OCI-LY3 (cell line): ENCODE results near the gene KDM4C.

Source experiments
- EZH2phosphoT487 ChIP-seq: fragments of 200-600 bp; shearing (Covaris generic); IDR thresholded peaks from 2 replicates; pipeline ENCODE4 v1.6.1; 2018; ENCODE audit warnings: antibody characterized with exemption, mixed run types, low read depth
- TF ChIP-seq, protein P1 (sequence below): fragments of 200-600, 300-600 bp; sonication (generic); IDR thresholded peaks from 2 replicates; pipeline ENCODE4 v1.5.1; 2014; ENCODE audit warnings: antibody characterized with exemption, low read length, low read depth

DNA sequence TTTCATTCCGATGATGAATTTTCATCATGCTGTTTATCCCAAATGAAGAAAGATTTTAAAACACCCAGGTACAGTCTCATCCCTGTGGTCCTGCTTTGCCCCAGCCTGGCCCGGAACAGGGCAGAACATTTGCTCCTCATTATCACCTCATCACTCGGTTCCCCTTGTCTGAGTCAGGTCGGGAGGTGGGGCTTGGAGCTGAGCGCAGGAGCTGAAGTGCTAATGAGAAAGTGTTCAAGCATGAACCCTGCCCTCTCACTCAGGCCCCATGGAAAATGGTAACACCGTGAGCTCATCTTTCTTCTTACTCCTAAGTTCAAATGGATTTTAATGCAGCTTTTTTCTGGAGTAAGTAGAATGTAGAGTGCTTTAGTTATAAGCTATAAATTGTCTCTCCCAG is 466.2 kb downstream of the KDM4C start:
- TF ChIP-seq, protein P1, sequence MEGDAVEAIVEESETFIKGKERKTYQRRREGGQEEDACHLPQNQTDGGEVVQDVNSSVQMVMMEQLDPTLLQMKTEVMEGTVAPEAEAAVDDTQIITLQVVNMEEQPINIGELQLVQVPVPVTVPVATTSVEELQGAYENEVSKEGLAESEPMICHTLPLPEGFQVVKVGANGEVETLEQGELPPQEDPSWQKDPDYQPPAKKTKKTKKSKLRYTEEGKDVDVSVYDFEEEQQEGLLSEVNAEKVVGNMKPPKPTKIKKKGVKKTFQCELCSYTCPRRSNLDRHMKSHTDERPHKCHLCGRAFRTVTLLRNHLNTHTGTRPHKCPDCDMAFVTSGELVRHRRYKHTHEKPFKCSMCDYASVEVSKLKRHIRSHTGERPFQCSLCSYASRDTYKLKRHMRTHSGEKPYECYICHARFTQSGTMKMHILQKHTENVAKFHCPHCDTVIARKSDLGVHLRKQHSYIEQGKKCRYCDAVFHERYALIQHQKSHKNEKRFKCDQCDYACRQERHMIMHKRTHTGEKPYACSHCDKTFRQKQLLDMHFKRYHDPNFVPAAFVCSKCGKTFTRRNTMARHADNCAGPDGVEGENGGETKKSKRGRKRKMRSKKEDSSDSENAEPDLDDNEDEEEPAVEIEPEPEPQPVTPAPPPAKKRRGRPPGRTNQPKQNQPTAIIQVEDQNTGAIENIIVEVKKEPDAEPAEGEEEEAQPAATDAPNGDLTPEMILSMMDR, result no peak
- TF ChIP-seq EZH2phosphoT487, result no peak
